HG03103 (cell line): Measurements from ENCODE around the gene RAB7B.

Experiments
- ATAC-seq: cut with Tn5 transposase; IDR thresholded peaks from one replicate; pipeline ENCODE4 v1.9.1; 2021; ENCODE audit warnings: low read depth; ENCODE audit not compliant: unreplicated experiment

The RAB7B gene

DNA sequence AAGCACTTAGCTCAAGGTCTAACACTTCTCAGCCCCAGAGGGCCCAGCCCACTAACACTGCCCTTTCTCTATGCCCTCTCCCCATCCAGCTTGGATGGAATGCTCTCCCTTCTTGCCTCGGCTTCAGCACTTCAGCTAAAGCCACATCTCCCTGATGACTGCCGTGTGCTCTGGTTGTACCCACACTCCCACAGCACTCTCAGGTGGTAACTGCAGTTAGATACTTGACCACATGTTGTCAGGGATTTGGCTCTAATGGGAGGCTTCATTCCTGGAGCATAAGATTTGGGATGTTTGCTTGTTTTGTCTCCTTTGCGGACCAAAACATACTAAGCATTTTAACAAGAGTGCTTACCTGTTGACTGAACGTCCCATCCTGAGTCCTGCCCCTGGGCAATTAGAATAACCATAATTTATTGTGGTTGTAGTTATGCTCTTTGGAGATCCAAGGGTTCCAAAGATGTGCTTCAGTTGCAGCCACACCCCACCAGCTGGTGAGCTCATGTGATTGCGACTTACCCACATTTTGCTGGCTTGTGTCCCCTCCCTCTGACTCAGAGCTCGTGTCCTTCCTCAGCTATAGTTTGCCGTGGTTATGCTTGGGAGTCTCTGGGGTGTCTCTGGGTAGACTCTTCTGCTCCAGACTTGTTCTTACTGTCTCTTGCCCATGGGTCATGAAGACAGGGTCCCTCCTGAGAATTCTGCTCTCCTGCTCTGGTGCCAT is 52.2 kb downstream of the RAB7B start:
- no peak for ATAC-seq

DNA sequence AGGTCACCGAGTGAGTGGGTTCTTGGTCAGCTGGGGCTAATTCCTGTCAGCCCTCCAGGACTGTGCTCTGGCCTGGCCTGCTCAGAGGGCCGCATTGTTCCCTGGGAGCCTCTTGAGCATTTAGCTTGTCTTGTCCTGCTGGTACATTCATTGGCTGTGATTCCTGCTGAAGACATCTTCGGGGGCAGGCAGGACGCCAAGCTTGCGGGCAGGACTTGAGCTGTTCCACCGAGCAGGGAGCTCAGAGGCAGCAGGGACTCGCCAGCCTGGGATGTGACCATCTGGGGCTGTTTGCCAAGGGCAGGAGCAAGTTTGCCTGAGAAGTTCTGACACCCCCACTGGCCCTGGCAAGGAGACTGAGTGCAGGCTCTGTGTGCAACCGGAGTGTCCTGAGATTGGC is 52.9 kb downstream of the RAB7B start:
- ATAC-seq = no peak

GRCh38 chr1:205949753-205950152 is 53.4 kb downstream of the RAB7B start:
- no peak for ATAC-seq

DNA sequence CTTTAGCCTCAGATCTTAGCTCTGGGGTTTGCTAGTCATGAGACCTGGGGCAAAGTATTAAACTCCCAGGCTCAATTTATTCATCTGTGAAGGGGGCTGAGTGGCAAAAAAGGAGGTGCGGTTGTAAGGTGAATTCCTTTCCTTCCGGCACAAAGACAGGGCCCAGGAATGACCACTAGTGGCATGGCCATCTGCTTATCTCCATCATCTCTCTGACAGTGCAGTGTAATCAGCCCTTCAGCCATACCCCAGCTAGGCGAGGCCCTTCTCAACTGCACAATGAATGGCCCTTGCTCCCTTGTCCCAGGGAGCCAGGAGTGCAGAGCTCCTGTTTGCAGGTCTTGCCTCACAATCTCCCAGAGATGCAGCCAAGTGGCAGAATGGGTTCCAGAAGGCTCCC is 54.3 kb downstream of the RAB7B start:
- ATAC-seq = no peak

- no peak for ATAC-seq
Observed at GRCh38 chr1:205948039-205948438, 55.2 kb downstream of the RAB7B start.

GRCh38 chr1:205947024-205947423 is 56.2 kb downstream of the RAB7B start:
- no peak for ATAC-seq

DNA sequence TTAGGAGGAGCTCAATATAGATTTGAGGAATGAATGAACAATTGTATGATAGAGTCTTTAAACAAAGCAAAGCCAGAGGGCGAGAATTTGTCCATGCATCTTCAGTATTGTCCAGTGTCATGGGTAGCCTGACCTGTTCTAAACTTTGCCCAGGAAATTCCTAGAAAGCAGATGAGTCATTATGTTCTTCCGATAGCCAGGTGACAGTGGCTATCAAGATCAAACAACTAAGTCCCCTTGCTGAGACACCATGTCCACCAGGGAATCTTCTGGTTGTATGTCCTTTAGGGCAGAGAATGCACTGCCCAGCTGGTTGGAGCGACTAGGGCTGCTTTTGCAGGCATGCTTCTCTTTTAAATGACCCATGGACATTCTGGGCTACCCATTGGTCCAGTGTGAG is 58.1 kb downstream of the RAB7B start:
- no peak for ATAC-seq

- ATAC-seq = no peak
Observed at GRCh38 chr1:205944525-205944924, 58.7 kb downstream of the RAB7B start.

DNA sequence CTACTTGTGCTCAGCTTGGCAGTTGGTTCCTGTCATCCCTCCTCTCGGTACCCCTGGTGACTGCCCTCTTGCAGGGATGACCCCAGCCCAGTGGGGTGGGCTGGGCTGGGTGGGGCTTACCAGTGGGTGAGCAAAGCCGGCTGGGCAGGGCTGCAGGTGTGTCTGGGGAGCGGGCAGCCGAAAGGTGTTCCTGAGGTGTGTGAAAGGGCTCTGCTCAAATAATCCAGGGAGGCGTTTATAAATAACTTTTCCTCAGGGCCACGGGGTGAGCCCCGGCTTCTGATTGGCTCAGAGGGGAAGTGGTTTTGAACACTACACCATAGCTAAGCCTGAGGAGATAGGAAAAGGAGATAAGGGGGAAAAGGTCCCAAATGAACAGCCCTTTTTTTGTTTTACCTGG is 60.0 kb downstream of the RAB7B start, which contains the start of gene SLC26A9:
SLC26A9 (minus strand) TSS at position 212 of the 400 bp plus-strand sequence. CDS start 7,636 bp downstream, outside the sequence.
- no peak for ATAC-seq

DNA sequence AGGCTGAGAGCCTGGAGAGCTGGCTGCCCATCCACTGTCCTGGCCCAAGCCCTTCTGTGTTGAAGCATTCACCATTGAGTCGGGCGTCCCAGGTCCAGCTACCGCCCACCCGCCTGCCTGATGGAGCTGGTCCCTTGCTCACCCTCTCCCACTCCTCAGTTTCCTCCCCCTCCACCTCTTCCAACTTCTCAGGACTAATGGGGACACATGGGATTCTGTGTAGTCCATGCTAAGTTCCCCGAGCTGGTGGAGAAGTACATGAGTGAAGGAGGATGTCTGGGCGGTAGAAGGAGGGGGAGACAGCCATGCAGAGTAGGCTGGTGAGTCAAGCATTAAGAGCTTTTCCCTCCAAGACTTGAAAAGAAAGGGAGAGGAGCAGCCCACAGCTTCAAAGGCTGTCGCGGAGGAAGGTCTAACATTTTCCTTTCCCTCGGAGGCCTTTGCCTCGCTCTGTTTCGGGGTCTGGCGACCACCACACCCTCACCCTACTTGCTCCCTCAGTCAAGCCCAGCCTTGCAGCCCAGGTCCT is 60.5 kb downstream of the RAB7B start:
- no peak for ATAC-seq

DNA sequence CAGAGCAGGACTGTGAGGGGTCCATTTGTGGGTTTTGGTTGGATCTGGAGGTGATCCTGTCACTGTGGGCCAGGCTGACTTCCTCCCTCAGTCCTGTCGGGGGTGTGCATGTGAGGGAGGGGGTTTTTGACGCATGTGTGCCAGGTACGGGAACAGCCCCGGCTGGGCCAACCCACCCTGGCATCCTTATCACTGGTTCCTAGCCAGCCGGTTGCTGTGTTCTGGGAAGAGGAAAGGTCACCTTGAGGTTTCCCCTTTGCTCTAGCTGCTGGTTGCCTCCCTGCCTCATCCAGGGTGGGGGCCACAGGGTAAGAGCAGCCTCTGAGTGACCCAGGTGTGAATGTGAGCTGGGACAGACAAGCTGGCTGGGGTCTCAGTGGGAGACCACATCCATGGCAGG is 62.5 kb downstream of the RAB7B start:
- ATAC-seq = no peak

DNA sequence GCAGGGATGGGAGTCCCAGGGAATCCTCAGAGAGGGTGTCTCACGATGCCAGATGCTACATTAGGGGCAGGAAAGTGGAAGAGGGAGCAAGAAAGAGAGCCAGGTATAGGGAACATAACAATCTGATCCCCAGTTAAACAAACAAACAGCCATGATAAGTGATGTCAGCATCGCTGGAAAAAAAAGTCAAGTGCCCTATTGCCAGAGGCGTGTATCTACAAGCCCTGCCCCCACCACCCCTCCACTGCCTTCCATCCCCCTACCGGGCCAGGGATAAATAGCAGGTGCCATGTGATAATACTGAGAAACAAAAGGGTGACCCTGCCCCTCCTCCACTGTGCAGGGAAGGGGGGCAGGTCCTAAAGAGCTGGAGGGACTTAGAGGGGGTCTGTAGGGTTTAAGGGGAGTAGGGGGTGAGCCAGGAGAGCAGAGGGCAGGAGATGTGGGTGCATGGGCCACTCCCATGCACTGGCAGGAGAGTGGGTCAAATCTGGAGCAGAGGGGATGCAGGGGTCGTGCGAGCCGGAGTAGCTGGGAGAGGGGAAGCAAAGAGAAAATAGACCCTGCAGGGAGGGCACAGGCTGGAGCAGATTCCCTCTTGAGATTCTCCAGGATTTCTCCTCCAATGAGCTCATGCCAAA is 63.4 kb downstream of the RAB7B start:
- ATAC-seq = no peak

- no peak for ATAC-seq
Observed at GRCh38 chr1:205938682-205939081, 64.5 kb downstream of the RAB7B start.

GRCh38 chr1:205936846-205937586 is 66.2 kb downstream of the RAB7B start:
- ATAC-seq = no peak

DNA sequence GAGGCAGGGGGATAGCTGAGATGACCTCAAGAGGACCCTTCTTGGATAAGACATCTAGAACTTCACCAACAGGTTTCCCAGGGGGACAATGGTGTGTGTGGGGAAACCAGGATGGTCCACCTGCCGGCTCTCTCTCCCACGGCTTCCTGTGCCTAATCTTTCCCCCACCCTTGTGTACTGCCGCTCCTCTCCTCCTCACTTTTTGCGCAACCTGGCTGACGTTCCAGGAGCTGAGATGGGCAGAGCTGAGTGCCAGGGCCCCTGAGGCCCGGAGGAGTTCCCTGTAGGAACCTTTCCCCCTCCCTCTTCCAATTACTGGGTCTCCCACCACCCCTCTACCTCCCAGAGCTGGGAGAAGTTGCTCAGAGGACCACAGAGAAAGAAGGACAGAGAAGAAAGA is 66.9 kb downstream of the RAB7B start:
- no peak for ATAC-seq

- no peak for ATAC-seq
Observed at GRCh38 chr1:205935869-205936268, 67.3 kb downstream of the RAB7B start.

DNA sequence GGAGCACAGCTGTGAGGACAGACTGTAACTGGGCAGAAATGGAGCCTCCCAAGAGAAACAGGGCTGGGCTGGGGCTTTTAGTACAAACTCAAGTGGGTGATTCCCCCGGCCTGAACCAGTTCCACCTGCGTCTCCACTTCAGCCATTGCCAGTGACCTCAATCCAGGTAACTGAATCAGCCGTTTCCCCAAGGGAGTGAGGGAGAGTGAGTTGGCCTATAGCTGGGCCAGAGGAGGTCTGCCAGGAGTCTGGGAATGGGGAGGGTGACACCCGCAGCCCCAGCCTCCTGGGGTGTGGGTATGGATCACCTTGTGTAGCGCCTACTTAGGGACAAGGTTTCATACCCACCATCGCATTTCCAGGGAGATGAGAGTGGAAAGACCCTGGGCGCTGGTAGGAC is 68.4 kb downstream of the RAB7B start:
- no peak for ATAC-seq

DNA sequence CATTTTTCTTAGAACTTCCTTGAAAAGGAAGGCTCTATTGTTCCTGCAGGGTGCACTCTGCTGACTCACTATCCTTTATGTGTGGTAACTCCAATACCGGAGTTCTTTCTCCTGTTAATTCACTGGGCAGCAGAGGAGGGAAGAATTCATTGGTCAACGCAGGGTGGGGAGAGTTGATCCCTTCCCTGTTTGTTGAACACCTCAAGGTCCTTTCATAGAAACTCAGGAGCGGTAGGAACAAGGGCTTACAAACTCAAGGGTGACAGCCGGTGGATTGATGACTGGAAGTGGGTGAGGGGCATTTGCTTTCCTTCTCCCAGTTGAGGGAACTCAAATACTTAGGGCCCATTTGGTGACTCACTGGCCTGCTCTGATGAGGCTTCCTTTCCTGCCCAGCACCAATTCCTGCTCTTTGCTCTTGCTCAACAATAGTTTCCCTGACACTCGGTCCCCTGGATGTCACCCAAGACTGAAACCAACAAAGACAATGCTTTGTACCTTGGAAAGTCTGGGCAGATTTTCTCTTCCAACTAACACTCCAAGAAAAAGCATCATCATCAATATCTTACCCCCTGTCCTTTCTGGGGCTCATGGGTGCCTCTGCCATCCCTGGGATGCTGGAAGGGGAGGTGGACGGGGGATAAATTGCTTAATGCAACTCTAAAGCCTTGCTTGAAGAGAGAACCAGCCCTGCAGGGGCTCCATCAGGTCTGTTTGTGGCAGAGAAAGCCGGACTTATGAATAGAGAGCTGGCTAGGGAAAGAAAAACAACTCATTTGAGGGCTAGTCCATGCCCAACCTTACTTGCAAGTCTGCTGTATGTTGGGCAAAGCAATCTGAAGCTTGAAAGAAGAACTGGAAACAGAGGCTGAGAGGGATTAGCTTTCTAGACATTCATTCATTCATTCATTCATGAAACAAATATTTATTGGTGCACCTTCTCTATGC is 69.2 kb downstream of the RAB7B start:
- no peak for ATAC-seq

- no peak for ATAC-seq
Observed at GRCh38 chr1:205932776-205933175, 70.4 kb downstream of the RAB7B start.

DNA sequence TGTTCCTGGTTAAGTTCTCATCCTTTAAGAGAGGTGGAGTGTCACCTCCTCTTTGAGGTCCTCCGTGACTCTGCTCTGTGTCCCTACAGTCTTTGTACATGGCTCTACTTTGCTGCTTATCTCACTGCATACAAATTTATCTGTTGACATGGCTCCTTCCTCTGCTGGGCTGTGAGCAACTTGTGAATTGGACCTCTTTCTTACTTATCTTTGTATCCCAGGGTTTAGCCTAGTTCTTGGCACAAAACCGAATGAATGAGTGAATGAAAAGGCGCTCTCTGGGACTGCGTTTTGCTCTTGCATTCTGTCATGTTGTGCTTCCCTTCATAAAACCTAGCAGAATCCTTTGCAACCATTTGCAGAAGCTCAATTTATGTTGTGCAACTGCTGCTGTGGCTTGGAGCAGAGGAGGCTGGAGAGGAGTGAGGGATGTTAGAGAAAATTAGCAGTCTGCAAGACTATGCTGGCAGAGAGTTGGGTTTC is 72.4 kb downstream of the RAB7B start:
- ATAC-seq = no peak
